Measurements from ENCODE around the gene TNFSF13. TPM values are rescaled to one million over a fixed set of nuclear protein-coding genes. Genes with fewer than 3 reads are reported as not detected.

Gene TNFSF13
- total RNA-seq, 1 donor from 2014 or later = 0.11 TPM

DNA sequence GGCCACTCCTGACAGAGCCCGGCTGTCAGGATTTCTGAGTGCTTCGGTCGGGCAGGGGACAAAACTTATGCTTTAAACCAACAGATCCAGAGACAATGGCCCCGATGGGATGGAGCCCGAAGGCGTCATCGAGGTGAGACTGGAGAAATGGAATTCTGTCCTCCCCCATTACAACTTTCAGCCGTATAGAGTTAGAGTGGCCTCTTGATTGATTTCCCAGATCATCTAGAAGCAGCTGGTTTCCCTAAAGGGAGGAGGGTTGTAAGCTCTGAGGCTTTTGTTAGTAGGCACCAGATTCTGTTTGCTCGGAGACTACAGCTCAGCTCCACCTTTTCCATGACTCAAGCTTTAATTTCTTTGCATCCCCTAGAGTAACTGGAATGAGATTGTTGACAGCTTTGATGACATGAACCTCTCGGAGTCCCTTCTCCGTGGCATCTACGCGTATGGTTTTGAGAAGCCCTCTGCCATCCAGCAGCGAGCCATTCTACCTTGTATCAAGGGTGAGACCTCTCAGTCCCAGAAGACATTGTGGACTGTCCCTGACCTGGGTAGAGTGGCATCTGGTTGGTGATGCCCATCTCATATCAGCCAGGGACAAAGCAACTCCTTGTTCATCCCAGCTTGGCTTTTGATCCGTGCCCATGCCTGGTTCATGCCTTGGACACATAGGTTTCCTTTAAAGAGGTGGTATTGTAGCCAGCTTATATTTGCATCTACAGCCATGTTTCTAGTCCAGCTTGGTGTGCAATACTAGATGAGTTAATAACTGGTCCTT is 15.8 kb downstream of the TNFSF13 start:
- peak; percentile 35 for DNase-seq (ENCODE audit: low read depth)

DNA sequence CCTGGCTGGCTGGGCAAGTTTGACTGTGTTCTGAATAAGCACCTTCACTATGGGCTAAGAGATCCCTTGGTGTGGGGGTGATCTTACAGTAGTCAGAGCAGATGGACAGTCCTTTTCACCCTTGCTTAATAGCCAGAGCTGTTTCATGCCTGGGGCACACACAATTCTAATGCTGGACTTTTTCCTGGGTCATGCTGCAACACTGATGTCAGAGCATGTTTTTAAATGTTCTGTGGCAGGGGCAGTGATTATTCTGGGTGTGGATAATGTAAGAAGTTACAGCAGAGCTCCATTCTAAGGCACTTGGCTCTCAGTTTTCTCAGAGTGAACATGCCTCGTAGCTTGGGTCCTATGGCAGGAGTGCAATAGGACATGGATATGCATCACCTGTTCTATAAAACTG is 16.9 kb downstream of the TNFSF13 start:
- DNase-seq (ENCODE audit: low read depth) = no peak

DNA sequence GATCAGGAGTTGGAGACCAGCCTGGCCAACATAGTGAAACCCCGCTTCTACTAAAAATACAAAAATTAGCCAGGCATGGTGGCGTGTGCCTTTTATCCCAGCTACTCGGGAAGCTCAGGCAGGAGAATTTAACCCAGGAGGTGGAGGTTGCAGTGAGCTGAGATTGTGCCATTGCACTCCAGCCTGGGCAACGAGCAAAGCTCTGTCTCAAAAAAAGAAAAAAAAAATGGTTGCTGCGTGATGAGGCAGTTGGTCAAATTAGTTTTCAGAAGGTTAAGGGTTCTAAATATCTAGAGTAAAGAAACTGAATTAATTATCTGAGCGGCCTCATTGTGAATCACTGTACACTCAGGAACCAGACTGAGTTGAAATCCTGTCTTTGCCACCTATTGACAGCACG is 17.4 kb downstream of the TNFSF13 start:
- DNase-seq (ENCODE audit: low read depth) = no peak

DNA sequence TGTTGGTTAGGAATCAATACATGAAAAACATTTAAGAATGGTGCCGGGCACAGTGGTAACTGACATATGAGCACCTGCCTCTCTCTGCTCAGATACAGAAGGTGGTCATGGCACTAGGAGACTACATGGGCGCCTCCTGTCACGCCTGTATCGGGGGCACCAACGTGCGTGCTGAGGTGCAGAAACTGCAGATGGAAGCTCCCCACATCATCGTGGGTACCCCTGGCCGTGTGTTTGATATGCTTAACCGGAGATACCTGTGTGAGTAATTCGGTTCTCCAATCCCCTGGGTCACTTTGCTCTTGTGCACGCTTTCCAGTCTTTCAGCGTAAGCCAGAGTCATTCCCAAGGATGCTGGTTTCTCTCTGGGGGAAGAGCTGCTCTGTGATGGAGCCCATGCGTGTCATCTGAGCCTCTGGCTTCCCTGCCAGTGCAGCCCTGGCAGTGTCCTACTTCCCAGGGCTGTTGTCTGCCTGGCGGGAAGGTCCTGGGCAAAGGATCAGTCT is 17.9 kb downstream of the TNFSF13 start:
- no peak for DNase-seq (ENCODE audit: low read depth)

DNA sequence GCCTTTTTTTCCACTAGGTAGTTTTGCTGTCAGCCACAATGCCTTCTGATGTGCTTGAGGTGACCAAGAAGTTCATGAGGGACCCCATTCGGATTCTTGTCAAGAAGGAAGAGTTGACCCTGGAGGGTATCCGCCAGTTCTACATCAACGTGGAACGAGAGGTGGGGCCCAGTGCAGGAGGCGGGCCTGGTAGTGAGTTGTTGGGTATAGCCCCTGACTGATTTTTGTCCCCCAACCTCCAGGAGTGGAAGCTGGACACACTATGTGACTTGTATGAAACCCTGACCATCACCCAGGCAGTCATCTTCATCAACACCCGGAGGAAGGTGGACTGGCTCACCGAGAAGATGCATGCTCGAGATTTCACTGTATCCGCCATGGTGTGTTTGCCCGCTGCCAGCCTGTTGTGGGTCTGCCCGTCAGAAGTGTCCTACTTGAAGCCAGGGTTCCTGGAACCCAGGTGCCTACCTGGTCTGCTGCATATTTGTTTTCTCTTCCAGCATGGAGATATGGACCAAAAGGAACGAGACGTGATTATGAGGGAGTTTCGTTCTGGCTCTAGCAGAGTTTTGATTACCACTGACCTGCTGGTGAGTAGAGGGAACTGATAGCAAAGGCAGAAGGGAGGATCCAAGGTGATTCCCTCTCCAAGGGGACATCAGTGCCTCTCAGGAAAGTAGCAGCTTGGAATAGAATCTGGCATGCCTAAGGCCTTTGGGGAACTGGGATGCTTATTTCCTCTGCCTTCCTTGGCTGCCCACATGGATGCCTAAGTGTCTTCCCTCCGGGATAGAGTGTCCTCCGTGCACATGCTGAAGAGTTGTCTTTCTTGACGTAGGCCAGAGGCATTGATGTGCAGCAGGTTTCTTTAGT is 19.0 kb downstream of the TNFSF13 start:
- DNase-seq (ENCODE audit: low read depth) = no peak

DNA sequence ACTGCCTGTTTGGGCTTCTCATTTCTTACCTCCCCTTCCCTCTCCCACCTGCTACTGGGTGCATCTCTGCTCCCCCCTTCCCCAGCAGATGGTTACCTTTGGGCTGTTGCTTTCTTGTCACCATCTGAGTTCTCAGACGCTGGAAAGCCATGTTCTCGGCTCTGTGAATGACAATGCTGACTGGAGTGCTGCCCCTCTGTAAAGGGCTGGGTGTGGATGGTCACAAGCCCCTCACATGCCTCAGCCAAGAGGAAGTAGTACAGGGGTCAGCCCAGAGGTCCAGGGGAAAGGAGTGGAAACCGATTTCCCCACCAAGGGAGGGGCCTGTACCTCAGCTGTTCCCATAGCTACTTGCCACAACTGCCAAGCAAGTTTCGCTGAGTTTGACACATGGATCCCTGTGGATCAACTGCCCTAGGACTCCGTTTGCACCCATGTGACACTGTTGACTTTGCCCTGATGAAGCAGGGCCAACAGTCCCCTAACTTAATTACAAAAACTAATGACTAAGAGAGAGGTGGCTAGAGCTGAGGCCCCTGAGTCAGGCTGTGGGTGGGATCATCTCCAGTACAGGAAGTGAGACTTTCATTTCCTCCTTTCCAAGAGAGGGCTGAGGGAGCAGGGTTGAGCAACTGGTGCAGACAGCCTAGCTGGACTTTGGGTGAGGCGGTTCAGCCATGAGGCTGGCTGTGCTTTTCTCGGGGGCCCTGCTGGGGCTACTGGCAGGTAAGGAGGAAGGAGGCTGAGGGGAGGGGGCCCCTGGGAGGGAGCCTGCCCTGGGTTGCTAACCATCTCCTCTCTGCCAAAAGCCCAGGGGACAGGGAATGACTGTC is 20.7 kb downstream of the TNFSF13 start, which contains the start of gene CD68:
CD68 (plus strand) TSS at position 638 of the 833 bp plus-strand sequence; CDS start at position 678, 40 bp downstream.
- DNase-seq (ENCODE audit: low read depth) = peak; percentile 82

DNA sequence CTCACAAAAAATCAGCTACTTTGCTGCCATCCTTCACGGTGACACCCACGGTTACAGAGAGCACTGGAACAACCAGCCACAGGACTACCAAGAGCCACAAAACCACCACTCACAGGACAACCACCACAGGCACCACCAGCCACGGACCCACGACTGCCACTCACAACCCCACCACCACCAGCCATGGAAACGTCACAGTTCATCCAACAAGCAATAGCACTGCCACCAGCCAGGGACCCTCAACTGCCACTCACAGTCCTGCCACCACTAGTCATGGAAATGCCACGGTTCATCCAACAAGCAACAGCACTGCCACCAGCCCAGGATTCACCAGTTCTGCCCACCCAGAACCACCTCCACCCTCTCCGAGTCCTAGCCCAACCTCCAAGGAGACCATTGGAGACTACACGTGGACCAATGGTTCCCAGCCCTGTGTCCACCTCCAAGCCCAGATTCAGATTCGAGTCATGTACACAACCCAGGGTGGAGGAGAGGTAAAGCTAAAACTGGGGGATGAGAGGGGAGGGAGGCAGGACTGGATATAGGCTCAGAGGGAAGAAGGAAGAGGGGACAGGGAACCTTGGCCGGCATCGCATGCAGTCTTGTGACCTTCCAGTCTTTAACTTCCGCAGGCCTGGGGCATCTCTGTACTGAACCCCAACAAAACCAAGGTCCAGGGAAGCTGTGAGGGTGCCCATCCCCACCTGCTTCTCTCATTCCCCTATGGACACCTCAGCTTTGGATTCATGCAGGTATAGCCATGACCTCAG is 21.5 kb downstream of the TNFSF13 start:
- DNase-seq (ENCODE audit: low read depth) = peak; percentile 51

DNA sequence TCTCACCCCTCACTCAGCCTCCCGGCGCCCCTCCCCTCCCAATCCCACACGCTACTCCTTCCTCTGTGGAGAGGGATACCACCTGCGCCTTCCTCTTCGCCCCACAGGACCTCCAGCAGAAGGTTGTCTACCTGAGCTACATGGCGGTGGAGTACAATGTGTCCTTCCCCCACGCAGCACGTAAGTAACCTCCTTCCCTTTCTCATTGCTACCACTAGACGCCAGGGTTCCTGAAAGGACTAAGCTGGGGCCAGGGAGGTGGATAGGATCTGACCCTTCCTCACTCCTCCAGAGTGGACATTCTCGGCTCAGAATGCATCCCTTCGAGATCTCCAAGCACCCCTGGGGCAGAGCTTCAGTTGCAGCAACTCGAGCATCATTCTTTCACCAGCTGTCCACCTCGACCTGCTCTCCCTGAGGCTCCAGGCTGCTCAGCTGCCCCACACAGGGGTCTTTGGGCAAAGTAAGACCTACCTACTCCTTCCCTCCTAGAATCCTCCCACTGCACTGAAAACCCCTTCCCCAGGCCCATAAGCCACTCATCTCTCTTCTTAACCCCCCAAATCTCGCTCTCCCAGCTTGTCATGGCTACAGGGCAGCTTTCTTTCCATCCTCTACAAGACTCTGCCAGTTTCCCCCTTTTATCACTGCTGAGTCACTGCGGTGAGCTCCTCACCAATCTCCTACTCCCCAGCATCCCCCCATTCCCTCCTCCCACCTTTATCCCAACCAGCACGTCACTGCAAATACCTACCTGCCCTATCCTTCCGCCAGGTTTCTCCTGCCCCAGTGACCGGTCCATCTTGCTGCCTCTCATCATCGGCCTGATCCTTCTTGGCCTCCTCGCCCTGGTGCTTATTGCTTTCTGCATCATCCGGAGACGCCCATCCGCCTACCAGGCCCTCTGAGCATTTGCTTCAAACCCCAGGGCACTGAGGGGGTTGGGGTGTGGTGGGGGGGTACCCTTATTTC is 22.3 kb downstream of the TNFSF13 start:
- no peak for DNase-seq (ENCODE audit: low read depth)

DNA sequence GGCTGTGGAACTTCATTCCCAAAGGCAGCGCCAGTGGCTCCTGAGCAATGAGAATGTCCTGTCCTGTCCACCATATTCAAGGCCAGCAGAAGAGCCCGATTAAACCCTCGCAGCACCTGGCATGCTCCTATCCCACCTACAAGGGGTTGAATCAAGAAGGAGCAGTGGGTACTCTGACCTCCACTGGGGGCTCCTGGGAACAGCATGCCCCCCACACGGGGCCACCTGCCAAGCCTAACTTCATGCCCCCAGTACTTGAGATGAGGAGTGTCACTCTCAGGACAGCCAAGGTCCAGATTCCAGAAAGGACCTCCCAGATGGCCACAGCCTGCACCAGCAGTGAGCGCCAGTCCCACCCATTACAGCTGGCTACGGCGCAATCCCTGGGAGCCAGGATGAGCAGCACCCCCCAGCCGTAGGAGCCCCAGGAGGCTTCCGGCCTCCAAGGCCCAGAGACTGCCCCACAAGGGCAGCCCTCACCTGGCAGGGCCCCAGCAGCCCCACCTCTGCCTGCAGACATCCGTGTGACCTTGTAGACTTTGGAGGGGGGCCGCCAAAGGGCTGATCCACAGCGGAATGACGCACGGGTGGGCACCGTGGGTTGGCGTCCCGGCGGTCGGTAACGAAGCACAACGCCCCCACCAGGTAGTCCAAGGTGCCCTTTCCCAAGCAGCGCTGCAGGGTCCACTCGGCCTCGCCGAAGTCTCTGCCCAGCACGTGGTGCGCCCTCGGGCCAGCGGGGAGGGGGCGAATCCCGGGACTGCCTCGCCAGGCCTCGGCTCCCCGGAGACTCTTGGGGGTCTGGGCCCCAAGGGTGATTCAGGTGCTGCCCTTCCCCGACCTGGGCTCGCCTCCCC is 24.1 kb downstream of the TNFSF13 start:
- DNase-seq (ENCODE audit: low read depth) = no peak

DNA sequence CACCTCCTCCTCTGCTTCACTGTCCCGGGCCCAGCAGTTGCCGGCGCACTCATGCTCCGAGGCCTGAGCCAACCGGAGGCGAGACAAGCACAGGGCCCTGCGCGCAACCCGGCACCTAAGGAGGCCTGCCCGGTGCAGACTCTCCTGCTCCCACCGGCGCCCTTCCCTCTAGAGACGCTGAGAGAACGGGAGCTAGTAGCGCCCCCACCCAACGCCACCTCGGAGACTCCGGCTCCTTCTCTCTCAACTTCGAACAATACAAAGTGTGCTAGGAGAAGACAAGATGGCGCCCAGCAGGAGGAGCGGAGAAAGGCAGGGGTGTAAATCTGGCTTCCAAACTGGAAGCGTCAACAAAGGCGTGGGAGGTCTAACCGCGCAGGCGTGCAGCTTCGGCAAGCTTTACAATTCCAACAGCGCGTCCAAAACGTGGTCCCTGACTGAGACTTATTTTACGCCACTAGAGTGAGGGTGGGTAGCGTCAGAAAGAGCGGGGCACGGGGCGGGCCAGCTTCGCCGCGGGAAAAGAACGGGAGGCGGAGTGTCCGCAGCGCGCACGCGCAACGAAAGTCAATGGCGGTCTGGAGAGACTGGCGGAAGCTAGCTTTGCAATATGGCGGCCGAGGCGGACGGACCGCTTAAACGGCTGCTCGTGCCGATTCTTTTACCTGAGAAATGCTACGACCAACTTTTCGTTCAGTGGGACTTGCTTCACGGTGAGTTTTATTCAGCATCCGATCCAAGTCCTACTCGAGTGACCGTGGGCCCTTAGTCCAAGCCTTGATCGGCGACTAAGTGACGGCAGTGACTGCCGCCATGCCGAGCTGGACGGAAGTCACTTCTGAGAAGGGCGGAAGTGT is 24.9 kb downstream of the TNFSF13 start, which contains the start of gene MPDU1:
MPDU1 (plus strand) TSS at position 600 of the 857 bp plus-strand sequence; CDS start at position 611, 11 bp downstream.
- peak; percentile 98 for DNase-seq (ENCODE audit: low read depth)

DNA sequence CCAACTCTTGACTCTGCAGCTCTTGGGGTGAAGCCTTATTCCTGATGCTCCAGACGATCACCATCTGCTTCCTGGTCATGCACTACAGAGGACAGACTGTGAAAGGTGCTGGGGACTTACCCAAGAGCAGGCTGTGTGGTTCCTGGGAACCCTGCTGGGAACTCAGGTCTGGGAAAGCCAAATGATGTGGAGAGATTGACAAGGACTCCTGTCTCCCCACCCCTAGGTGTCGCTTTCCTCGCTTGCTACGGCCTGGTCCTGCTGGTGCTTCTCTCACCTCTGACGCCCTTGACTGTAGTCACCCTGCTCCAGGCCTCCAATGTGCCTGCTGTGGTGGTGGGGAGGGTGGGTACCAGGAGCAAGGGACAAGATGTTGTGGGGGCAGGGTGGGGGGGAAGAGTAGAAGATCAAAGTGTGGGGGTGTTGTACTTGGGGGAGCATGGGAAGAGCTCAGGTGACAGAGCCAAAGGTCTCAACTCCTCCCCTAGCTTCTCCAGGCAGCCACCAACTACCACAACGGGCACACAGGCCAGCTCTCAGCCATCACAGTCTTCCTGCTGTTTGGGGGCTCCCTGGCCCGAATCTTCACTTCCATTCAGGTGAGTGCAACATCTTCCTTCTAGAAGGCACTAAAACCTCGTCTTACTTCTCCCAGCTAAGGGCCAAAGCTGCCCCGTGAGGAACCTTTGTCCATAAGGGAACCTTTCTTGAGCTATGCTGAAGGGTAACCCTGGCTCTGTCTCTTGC is 28.3 kb downstream of the TNFSF13 start:
- peak; percentile 80 for DNase-seq (ENCODE audit: low read depth)

DNA sequence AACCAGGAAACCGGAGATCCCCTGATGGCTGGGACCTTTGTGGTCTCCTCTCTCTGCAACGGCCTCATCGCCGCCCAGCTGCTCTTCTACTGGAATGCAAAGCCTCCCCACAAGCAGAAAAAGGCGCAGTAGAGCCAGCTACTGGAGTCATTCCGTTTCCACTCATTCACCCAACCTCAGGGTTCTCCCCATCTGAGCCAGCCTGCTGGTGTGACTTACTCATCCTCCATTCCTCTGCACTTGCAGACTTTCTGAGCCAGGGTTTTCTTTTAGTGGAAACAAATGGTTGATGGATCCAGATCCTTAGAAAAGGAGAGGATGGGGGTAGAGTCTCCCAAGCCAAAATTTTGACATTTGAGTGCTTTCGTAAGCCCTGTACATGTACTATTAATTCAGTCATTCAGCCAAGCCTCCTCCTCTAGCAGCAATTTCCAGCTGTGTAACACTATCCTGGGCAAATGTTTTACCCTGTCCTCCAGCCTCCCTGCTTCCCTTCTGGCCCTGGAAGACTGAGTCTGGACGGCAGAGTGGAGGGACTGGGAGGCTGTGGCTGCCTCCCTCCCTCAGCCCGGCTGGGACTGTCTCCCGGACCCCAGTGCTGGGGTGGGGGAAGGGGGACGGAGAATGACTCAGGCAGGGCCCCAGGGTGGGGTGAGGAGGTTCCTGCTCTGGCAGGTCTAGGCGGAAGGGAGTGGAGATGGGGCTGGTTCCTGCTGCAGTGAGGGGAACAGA is 29.0 kb downstream of the TNFSF13 start:
- DNase-seq (ENCODE audit: low read depth) = peak; percentile 98

DNA sequence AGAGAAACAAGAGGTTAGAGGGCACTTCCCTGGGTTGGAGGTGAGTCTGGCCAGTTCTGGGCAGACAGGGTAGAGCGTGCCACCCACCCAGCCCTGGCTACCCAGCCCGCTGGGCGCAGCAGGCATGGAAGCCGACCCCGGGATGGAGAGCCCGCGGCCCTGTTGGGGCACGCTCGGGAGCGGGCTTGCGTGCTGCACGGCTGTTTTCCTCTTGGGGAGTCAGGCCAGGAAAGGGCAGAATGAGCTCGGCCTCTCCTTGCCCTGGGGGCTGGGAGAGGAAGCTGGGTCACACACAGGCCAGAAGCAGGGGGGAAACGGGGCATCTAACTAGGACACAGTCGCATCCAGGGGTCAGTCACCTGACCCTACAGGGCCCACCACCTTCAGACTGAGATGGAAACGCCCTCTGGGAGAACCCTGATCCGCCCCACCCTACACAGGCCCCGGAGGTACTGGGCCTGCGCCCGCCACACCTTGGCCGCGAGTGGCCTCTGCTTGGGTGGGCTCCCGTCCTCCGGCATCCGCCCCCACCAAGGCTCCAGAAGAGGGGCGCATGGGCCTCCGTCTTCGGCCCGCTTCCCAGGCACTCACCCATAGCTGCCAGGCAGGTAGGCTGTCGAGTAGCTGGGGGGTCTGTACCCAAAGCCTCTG is 30.1 kb downstream of the TNFSF13 start:
- no peak for DNase-seq (ENCODE audit: low read depth)

DNA sequence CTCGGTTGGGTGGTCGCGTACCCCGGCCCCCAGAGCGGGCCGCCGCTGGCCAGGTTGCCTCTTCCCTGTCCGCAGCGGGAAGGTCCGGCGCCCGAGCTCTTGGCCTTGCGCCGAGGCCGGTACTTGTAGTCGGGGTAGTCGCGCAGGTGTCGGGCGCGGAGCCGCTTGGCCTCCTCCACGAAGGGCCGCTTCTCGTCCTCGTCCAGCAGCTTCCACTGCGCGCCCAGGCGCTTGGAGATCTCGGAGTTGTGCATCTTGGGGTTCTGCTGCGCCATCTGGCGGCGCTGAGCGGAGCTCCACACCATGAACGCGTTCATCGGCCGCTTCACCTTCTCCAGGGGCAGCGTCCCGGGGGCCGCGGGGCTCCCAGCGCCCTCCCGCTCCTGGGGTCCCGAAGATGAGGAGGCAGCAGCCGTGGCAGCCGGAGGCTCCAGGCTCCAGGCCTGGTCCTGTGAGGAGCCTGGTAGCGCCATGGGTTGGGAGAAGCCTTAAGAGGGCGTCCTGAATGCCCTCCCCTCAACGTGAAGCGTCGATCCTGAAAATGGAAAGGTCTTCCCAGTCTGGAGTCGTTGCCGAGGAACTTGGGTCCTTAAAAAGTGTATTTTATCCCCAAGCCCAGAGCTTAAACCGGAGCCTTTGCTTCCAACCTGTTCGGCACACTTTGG is 30.8 kb downstream of the TNFSF13 start:
- peak; percentile 89 for DNase-seq (ENCODE audit: low read depth)
